CD1c-positive myeloid dendritic cell (primary cell): ENCODE measurements around the gene MAML3.

Experiments used
- DNase-seq: peaks from one replicate; pipeline ENCODE4 v3.0.0-alpha.2; 2016; ENCODE audit errors: extremely low spot score

The MAML3 gene

DNA sequence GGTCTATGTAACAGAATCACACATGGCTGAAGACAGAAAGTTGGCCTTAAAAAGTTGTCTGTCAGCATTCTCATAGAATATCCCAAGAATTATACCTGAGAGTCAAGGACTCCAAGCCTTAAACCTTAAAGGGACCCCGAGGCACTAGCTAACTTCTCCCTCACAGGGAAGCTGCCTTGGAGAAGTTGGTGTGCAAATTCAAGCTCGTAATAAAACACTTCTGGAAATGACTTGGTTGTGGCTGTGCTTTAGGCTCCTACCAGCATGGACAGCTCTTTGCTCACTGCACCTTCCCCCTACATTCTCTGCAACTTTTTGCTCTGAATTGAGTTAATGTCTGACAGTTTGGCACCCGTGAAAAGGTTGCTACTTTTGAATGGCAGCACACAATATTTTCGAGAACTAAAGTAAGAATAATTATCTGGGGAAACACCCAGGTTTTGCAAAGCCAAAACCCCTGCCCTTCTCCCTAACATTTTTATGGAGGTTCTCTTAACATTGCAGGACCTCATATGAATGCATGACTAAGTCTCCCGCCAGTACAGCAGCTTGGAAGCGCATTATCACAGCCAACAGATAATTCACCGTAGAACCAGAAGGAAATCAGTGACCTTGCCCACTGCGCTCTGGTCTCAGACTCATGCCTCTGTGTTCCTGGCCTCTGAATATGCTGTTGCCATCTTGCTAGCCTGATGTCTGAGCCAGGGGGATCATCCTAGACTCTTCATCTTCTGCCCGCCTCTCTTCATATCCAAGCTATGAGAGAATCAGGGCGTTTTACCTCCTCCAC, 397.4 kb downstream of the MAML3 start:
- DNase-seq = no peak

GRCh38 chr4:139754938-139755337, 399.0 kb downstream of the MAML3 start:
- DNase-seq = no peak

GRCh38 chr4:139753686-139754085, 400.3 kb downstream of the MAML3 start:
- no peak for DNase-seq

- DNase-seq = no peak
Observed at GRCh38 chr4:139749835-139750498, 404.0 kb downstream of the MAML3 start.

DNA sequence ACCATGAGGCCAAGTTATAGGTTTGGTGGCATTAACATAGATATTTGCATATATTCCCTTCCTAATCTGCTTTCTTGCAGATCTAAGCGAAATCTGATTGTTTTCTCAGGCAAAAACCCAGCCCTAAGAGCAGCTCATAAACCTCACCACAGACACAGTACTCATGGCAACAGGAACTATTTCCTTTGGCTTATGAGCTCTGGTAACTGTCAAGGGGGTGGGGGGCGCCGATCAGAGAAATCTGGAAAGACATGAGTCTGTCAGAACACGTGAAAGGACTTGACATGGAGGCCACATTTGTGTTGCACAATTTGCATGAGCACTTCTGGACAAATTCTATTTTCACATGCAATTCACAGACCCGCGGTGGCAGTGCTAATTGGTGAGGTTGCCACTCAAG, 404.6 kb downstream of the MAML3 start:
- DNase-seq = no peak

GRCh38 chr4:139746431-139747171, 407.4 kb downstream of the MAML3 start:
- no peak for DNase-seq

DNA sequence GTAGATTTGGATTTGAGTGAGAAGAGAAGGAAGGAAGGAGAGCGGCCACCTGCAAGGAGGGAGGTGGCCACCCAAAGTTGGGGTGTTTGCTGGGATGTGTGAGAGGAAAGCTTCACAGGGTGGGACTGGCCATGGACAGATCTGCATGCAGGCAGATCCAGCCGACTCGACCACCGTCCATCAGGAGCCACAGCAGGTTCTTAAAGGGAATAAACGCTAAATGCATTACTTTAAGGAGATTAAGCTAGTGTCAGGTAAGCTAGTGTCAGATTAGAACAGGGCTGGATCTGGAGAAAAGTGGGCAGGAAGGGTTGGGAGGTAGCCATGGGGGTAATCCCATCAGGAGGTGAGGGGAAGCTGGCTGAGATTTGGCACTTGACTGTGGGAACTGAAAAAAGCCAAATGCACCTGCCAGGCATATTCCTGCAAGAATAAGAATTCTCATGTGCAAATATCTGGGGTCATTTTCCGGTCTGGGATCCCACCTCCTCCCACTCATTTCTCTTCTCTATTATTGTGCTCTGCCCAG, 408.8 kb downstream of the MAML3 start:
- DNase-seq = no peak

- DNase-seq = no peak
Observed at GRCh38 chr4:139744232-139744631, 409.8 kb downstream of the MAML3 start.

DNA sequence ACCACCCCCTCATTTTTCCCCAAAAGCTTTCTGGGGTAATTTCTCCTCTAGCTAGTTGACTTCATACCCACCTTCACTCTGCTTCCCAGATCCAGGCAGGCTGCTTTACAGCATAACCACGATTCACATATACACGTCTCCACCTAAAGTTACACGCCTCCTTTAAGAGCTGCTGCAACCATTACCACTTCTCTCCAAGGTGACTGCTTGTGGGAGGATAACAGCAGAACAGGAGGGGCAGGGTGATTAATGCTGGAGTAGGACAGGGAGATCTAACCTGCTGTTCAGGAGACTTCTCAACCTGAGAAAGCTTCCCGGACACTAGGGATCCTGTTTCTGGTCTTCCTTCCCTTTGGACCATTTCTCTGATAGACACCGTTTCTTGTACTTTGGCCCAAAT, 411.0 kb downstream of the MAML3 start:
- no peak for DNase-seq

DNA sequence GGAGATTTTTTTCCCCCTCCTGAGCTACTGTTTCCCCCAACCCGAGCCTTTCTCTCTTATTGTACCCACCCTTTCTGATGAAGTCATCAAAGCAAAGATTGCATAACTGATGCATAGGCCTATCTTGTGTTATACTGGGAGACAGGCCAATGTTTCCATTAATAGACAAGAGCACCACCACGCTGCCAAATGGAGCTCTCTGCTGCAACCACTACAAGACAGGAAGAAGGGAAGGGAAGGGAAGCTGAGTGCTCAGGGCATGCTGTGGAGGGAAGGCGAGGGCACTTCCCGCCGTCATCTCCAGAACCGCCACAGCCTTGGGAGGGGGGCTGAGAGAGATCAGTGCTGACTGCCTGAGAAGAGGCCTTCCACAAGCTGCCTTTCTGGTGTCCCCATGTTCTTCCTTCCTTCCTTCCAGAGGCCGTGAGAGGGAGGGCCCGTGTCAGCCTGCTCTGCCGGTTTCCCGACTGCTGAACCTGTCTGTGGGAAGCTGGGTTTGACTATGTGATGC, 413.4 kb downstream of the MAML3 start:
- peak; percentile 37 for DNase-seq

DNA sequence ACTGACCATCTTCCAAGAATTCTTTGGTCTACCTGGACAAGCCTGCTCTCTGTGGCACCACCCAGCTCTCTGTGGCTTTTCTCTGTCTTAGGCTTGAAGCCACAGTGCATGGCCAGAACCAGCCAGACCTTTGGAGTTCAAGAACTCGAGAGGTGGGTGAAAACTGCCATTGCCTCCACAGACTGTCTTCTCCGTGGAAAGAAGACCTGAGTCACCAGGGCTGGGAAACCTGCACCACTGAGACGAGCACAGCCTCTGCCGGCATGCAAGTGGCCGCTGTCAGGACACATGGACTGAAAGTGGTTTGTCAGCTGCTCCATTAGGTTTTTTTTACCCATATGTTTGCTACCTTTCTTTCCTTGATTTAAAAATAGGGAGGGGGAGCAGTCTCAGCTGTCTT, 413.9 kb downstream of the MAML3 start:
- DNase-seq = no peak

DNA sequence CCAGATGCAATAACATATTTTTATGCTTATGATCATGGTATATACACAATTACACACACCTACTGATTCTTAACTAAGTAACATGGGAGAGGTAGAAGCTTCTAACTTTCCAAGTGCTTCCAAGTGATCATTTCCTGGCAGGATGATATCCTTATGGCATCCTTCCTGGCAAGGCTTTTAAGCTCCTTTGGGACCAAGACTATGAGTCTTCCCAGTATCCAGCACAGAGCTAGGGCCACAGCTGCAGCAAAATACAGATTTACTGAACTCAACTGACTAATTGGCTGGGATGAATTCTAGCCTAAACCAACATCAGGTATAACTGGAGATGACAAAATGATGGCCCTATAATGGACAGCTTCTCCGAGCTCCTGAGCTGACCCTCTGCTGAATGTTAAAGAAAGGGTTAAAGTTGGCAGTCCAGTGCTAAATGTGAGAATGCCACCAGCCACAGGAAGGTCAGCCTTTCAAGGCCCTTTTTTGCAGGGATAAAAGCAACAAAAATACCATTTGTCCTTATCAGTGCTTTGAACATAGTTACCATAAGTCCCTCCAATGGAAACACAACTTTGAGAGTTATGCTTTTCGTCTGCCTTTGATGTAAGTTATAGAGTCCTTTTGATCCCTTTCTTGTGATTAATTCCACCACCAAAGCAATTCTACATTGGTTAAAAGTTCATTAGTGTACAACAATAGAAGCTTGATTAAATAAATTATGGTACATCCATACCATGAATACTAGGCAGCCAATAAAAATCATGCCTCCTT, 415.0 kb downstream of the MAML3 start:
- no peak for DNase-seq

DNA sequence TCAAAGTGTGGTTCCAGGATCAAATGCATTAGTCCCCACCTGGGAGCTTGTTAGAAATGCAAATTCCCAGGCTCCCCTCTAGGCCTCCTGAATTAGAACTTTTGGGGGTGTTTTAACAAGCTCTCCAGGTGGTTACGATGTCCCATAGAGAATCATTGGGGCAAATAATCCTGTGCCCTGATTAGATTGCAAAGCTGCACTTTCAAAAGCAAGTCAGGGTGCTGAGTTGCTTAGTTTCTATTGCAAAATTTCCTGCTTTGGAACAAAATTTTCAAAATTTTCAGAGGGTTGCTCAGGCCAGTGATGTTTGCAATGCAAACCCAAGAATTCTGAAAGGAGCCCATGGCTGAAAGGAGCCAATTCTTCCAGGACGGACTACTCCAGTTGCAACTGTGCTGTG, 417.3 kb downstream of the MAML3 start:
- DNase-seq = no peak

DNA sequence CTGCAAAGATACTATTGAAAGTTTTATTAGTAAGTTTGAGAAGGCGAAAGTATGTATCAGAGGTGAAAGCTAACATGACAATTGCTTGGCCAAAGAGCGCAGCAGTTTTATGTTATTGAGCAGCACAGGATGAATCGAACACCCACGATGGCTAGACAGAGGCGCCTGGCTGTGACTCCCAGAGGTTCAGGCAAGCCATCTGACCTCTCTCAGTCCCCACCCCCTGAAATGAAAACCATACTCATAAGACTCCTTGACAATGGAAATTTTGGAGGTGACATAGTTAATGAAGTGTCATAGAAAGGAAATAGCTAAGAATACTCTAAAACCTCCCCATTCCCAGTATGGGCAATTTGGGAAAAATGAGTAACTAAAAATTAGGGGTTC, 417.7 kb downstream of the MAML3 start:
- no peak for DNase-seq

DNA sequence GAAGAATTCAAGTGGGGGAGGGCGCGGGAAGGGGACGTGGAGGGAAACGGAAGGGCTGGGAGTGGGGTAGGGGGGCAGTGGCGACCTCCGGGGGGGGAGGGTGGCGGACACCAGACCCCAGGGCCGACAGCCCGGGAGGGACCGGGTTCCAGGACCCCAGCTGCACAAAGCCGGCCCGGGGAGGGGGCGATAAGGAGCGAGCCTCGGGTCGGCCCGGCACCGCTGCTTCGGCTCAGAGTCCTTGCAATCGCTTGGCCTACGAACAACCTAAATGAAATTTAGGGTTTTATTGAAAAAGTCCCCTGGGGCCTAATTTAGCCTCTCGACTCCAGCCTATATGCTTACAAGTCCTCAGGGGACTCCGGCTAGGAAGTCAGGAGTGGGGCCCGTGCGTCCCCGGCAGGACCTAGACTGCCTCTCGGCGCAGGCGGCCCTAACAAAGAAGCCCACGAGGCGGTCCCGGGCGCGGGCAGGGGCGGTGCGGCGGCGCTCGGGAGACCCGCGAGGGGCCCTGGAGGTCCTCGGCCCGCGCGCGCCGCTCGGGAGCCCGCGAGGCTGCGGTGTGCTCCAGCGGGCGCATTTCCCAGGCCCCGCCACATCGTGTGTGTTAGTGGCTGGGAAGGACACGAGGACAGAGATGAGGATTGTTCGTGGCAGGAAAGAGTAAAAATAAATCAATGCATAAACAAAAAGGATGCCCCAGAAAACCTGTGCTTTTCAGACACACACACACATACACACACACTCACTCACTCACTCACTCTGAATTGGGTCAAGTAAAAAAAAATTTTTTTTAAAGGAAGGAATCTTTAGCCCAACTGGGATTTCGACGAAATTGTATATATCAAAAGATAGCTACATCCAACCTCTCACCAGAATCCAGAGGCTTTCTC, 418.4 kb downstream of the MAML3 start:
- peak; percentile 11 for DNase-seq

GRCh38 chr4:139734875-139735380, 419.1 kb downstream of the MAML3 start:
- peak; percentile 74 for DNase-seq

GRCh38 chr4:139734201-139734874, 419.6 kb downstream of the MAML3 start:
- peak; percentile 56 for DNase-seq

GRCh38 chr4:139732991-139733570, 420.9 kb downstream of the MAML3 start:
- DNase-seq = no peak

- DNase-seq = no peak
Observed at GRCh38 chr4:139728840-139729239, 425.1 kb downstream of the MAML3 start.
